ENCODE data around the gene INO80.
A peak's percentile ranks its signal among the peaks of the same experiment; 100 is the strongest.

INO80 gene

DNA sequence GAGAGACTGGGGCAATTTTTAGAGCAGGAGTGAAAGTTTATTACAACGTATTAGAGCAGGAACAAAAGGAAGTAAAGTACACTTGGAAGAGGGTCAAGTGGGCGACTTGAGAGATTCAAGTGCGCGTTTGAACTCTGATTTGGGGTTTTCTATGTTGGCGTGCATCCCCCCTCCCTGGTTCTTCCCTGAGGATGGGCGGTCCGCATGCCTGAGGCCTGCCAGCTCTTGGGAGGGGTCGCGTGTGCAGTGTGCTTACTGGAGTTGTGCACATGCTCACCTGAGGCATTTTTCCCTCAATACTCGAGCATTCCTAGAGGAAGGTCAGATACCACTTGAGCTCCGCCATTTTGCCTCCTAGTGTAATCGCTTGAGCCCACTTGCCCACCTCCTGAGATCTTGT, 173.2 kb downstream of the INO80 start:
- TF ChIP-seq ZFX (IDR thresholded peaks at IDR 0.05) (no peak), CTCF (conservative IDR thresholded peaks at IDR 0.05) (no peak)
- H3K27ac ChIP-seq = no peak overlapping the region

DNA sequence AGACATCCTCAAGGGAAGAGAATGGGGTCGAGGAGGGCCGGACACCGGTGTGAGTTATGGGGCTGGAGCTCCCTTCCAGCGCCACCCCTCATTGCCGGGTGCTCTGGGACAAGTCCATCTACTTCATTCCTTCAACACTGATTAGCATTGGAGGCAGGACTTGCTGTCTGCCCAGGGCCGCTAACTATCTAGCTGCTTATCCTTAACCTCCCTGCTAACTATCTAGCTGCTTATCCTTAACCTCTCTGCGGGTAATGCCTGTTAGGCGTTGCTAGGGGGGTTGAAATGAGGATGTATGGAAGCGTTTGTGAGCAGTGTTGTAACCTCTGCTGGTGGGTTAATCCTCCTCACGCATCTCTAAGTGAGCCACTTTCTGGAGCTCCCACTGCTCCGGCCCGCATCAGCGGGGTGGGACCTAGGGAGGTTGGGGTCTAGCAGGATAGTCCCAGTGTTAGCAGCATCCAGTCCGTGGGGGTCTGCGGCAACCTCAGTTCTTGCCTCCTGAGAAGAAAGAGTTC, 173.7 kb downstream of the INO80 start:
- TF ChIP-seq CTCF (conservative IDR thresholded peaks at IDR 0.05) (no peak), ZFX (IDR thresholded peaks at IDR 0.05) (no peak)
- no peak overlapping the region for H3K27ac ChIP-seq

GRCh38 chr15:40941528-40942336, 174.3 kb downstream of the INO80 start:
- H3K27ac ChIP-seq = peak overlapping the region; percentile 9; the same call in 1 of the 2 replicates
- TF ChIP-seq CTCF (conservative IDR thresholded peaks at IDR 0.05) (peak; percentile 99), ZFX (IDR thresholded peaks at IDR 0.05) (peak; percentile 49; the same call in 1 of the 2 replicates)

GRCh38 chr15:40941068-40941527, 175.0 kb downstream of the INO80 start:
- TF ChIP-seq ZFX (IDR thresholded peaks at IDR 0.05) = no peak
- TF ChIP-seq CTCF (conservative IDR thresholded peaks at IDR 0.05) = no peak
- peak overlapping the region; percentile 9; the same call in 1 of the 2 replicates for H3K27ac ChIP-seq

- TF ChIP-seq CTCF (conservative IDR thresholded peaks at IDR 0.05) = no peak
- no peak for TF ChIP-seq ZFX (IDR thresholded peaks at IDR 0.05)
- no peak overlapping the region for H3K27ac ChIP-seq
Observed at GRCh38 chr15:40940296-40940801, 175.7 kb downstream of the INO80 start.

- no peak overlapping the region for H3K27ac ChIP-seq
- TF ChIP-seq CTCF (conservative IDR thresholded peaks at IDR 0.05) (no peak; the same call in 1 of the 2 replicates), ZFX (IDR thresholded peaks at IDR 0.05) (no peak)
Observed at GRCh38 chr15:40938536-40938870, 177.6 kb downstream of the INO80 start.

Data from C4-2B (cell line).